Vagina (tissue), 2 donors: ENCODE data around the gene FAM186B.

ENCODE experiments used
- POLR2A ChIP-seq, 2 donors: fragments of 450-650 bp; IDR thresholded peaks; one replicate each; pipeline ENCODE4 v1.6.1; 2017; ENCODE audit warnings: antibody characterized with exemption in 2 of 2, mild to moderate bottlenecking in 2 of 2, moderate library complexity in 2 of 2
- TF ChIP-seq, protein P1 (sequence below), 3 experiments: fragments of 450-650 bp in 2 of 3; fragments of 200-600 bp in 1 of 3; sonication (generic) in 1 of 3; IDR thresholded peaks; one replicate each; pipeline ENCODE4 v1.5.1; 2017 to 2019; ENCODE audit warnings: antibody characterized with exemption in 3 of 3, mild to moderate bottlenecking in 2 of 3, moderate library complexity in 2 of 3

DNA sequence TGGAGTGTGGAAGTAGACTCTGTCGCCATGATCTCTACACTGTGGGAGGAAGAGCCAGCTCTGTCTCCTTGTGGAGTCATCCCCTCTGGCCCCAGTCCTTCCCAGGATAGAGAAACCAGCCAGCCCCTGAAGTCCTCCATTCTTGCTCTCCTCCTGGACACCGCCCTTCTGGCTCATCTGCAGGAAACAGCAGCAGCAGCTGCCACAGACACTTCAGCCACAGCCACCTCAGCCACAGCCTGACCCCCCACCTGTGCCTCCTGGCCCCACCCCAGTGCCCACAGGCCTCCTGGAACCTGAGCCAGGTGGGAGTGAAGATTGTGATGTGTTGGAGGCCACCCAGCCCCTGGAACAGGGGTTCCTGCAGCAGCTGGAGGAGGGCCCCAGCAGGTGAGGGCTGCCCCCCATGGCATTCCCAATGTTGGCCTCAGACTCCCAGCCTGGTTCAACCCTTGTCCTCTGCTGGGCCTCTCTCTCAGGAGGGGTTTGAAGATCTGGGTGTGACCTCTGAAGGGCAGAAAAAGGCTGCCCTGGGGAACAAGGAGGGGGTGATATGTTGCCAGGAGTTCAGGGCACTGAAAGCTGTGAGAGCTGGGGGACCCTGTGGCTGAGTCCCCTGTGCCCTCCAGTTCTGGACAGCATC lies 28.4 kb upstream of the FAM186B start:
- TF ChIP-seq, protein P1, sequence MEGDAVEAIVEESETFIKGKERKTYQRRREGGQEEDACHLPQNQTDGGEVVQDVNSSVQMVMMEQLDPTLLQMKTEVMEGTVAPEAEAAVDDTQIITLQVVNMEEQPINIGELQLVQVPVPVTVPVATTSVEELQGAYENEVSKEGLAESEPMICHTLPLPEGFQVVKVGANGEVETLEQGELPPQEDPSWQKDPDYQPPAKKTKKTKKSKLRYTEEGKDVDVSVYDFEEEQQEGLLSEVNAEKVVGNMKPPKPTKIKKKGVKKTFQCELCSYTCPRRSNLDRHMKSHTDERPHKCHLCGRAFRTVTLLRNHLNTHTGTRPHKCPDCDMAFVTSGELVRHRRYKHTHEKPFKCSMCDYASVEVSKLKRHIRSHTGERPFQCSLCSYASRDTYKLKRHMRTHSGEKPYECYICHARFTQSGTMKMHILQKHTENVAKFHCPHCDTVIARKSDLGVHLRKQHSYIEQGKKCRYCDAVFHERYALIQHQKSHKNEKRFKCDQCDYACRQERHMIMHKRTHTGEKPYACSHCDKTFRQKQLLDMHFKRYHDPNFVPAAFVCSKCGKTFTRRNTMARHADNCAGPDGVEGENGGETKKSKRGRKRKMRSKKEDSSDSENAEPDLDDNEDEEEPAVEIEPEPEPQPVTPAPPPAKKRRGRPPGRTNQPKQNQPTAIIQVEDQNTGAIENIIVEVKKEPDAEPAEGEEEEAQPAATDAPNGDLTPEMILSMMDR (IDR thresholded peaks at IDR 0.05) = no peak
- TF ChIP-seq POLR2A (IDR thresholded peaks at IDR 0.05) = no peak
